Measurements from ENCODE around the gene VPS13C.

- TF ChIP-seq POLR2AphosphoS5 (IDR thresholded peaks at IDR 0.05; ENCODE audit: low read depth, low read length) (no peak), REST (IDR thresholded peaks at IDR 0.05; ENCODE audit: insufficient read depth in 1 of 2, low read depth in 2 of 2, low read length in 1 of 2) (no peak), CTCF (IDR thresholded peaks at IDR 0.05) (no peak), TCF7L2 (IDR thresholded peaks at IDR 0.05; ENCODE audit: low read depth, low read length) (no peak), SIN3A (IDR thresholded peaks at IDR 0.05; ENCODE audit: borderline replicate concordance, insufficient read depth, low read depth, low read length) (no peak)
Observed at GRCh38 chr15:62106096-62106495, 45.8 kb upstream of the VPS13C start.
